Brain microvascular endothelial cell (primary cell): Measurements from ENCODE around the gene NEUROD2.

Source experiments
- DNase-seq: peaks from one replicate; pipeline ENCODE4 v3.0.0-alpha.2; 2020
- H3K27ac ChIP-seq: fragments of 250-450 bp; sonication (Bioruptor Pico); 2 replicates; pipeline ENCODE4 v1.5.1; 2020; ENCODE audit warnings: mild to moderate bottlenecking, moderate library complexity
- H3K27me3 ChIP-seq: fragments of 250-450 bp; sonication (Bioruptor Pico); replicated peaks from 2 replicates; pipeline ENCODE4 v1.5.1; 2020; ENCODE audit warnings: mild to moderate bottlenecking
- H3K36me3 ChIP-seq: fragments of 250-450 bp; sonication (Bioruptor Pico); replicated peaks from 2 replicates; pipeline ENCODE4 v1.5.1; 2020; ENCODE audit warnings: mild to moderate bottlenecking
- H3K4me3 ChIP-seq: 2 replicates; pipeline ENCODE4 v1.5.1; 2011; ENCODE audit warnings: low read depth, mild to moderate bottlenecking, control low read depth, low read length, moderate library complexity
- CTCF ChIP-seq: IDR thresholded peaks from 2 replicates; pipeline ENCODE4 v1.5.1; 2011; ENCODE audit warnings: low read depth, mild to moderate bottlenecking, moderate library complexity, low read length, control low read depth, inconsistent platforms; ENCODE audit errors: missing control alignments
- in situ Hi-C: cut with HindIII; loops from 2 replicates; pipeline ENCODE4 v1.10.0; 2017; ENCODE audit warnings: low sequenced_read_pairs, low pct_ligation_motif_present

Gene NEUROD2

DNA sequence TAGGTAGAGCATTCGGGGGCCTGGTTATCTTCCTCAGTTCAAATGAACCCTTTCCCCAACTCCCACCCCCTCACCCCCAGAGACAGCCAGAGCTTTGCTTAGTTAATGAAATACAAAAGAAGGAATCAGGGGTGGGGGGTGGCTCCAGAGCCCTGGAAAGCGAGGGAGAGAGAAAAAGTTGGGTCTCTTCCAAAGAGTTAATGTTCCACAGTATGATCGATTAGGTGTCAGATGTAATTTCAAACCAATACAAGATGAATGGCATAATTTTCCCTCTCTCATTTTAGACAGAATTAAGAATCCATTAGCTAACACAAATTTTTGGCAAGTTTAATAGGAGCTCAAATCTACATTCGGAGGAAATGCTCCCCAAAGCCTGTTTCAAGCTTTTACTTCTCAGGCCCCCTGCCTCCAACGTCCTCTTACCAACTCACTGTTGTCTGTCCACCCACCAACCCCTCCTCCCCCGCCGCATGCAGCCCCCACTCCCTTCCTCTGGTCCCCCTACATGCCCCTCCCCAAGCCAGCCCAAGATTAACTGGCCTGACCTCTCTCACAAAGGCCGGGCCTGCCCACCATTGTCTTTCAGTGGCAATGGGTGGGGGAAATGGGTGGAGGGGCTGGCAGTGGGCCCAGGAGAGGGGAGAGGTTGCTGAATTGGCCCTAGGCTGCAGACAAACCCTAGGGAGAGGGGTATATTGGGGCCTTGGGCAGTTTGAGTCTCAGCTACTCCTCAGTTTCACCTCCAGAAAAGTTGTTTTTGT is 28.2 kb downstream of the NEUROD2 start:
- no peak for DNase-seq
- no peak for TF ChIP-seq CTCF
- in situ Hi-C loops, result no loop called here
- H3K27ac ChIP-seq, result no peak overlapping the region
- peaks cover 5% of the 10 kb centered on the region for H3K27me3 ChIP-seq
- H3K36me3 ChIP-seq, result no peaks in the 10 kb centered on the region
- no peak overlapping the region for H3K4me3 ChIP-seq

- Histone ChIP-seq H3K27me3 (peaks cover 5% of the 10 kb centered on the region), H3K4me3 (no peak overlapping the region), H3K27ac (no peak overlapping the region), H3K36me3 (no peaks in the 10 kb centered on the region)
- TF ChIP-seq CTCF, result no peak
- DNase-seq, result no peak
- in situ Hi-C loops, result no loop called here
These were observed 29.4 kb downstream of the NEUROD2 start for GRCh38 chr17:39578272-39578671.

DNA sequence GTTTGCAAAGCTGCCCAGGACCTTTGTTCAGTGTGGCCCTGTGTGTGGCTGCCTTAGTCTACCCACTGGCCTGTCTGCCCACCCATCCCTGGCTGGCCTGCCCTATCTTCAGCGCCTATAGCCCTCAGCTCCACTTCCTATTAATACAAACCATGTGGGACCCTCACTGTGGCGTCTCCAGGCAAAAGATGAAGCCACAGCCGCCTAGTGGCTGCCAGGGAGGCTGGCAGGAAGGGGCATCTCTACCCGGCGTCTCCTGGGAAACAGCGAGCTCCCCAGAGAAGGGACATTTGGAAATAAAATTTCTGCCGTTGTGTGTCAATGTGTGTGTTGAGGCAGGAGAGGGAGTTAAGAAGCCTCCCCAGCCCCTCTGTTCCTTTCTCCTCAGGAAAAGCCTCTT is 31.5 kb downstream of the NEUROD2 start:
- H3K27ac ChIP-seq, result no peak overlapping the region
- DNase-seq, result no peak
- peaks cover 5% of the 10 kb centered on the region for H3K27me3 ChIP-seq
- peak; percentile 85 for TF ChIP-seq CTCF
- H3K4me3 ChIP-seq, result no peak overlapping the region
- in situ Hi-C loops, result no loop called here
- H3K36me3 ChIP-seq, result no peaks in the 10 kb centered on the region

DNA sequence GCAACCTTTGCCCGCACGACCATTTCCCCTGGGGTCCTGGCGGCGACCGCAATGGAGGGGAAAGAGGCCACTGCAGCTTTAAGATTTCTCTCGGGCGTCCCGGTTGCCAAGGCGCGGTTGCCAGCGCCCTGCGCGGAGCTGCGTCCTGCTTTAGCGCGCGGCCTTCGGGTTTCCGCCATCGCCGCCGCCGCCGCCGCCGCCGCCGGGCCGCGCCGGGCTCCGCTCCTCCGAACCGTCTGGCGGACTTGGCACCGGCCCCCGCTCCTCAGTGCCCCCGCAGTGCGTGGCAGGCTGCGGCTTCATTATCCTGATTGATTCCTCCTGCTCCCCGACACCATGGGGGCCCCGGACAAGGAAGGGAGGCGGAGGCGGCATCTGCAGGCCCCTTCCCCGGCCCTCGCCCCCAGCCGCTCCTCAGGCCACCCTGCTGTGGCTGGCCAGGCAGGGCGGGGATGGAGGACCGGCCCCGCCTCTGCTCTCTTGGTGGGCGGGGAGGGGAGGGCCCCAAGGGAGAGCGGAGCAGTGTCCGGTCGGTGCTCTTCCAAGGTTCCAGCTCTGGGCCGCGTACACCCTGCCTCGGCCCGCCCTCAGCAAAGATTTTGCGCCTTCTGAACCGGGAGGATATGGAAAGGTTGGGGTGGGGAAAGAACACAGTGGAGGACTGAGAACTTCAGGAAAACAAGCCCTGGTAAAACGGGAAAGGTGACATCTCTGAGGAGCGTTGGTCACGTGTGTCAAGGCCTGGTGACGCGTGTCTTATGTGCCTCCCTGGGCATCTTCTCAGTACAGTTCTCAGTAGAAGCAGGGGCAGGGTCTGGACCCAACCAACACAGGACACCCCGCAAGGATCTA is 34.0 kb downstream of the NEUROD2 start:
- Histone ChIP-seq H3K27ac (peak overlapping the region; percentile 6), H3K27me3 (no peaks in the 10 kb centered on the region), H3K4me3 (peak overlapping the region; percentile 65), H3K36me3 (no peaks in the 10 kb centered on the region)
- TF ChIP-seq CTCF, result no peak
- in situ Hi-C loops, result no loop called here
- DNase-seq, result peak; percentile 38

GRCh38 chr17:39572121-39572520 is 35.6 kb downstream of the NEUROD2 start:
- TF ChIP-seq CTCF, result no peak
- in situ Hi-C loops, result no loop called here
- DNase-seq, result no peak
- Histone ChIP-seq H3K36me3 (no peaks in the 10 kb centered on the region), H3K27me3 (no peaks in the 10 kb centered on the region), H3K4me3 (no peak overlapping the region), H3K27ac (no peak overlapping the region)
